Epithelial cell of prostate (primary cell): ENCODE data around the gene ARID3B.
"Not testable (repeated sequence)": the region's sequence is repeated elsewhere in the genome, so short reads cannot be mapped to it uniquely, and the experiment has no call there.

ENCODE experiments used
- DNase-seq: peaks from one replicate; pipeline ENCODE4 v3.0.0-alpha.2; 2011; ENCODE audit warnings: low read depth, low spot score
- H3K27ac ChIP-seq: fragments of 450-650 bp; 2 replicates; pipeline ENCODE4 v1.5.1; 2017; ENCODE audit warnings: mild to moderate bottlenecking

ARID3B gene

GRCh38 chr15:74540761-74541493 lies at the start of gene ARID3B:
TSS of gene ARID3B (plus strand) at chr15:74541220. CDS start at chr15:74543937, 2,717 bp downstream.
- DNase-seq = peak; percentile 92
- peak within 1 kb of the TSS; percentile 78 for H3K27ac ChIP-seq

GRCh38 chr15:74496648-74497047 lies 44.4 kb upstream of the ARID3B start:
- no peak overlapping the region for H3K27ac ChIP-seq
- DNase-seq = no peak

GRCh38 chr15:74497584-74497983 lies 43.4 kb upstream of the ARID3B start:
- DNase-seq = peak; percentile 69
- H3K27ac ChIP-seq = peak overlapping the region; percentile 53

- H3K27ac ChIP-seq = no peak overlapping the region
Observed at GRCh38 chr15:74499366-74499765, 41.7 kb upstream of the ARID3B start.

GRCh38 chr15:74500401-74500800 lies 40.6 kb upstream of the ARID3B start:
- DNase-seq = no peak
- no peak overlapping the region for H3K27ac ChIP-seq

More at GRCh38 chr15:74499366-74499765, 41.7 kb upstream of the ARID3B start:
- DNase-seq = no peak

- DNase-seq = no peak
- no peak overlapping the region for H3K27ac ChIP-seq
Observed at GRCh38 chr15:74502301-74502700, 38.7 kb upstream of the ARID3B start.

GRCh38 chr15:74504418-74504817 lies 36.6 kb upstream of the ARID3B start:
- no peak overlapping the region for H3K27ac ChIP-seq
- no peak for DNase-seq

GRCh38 chr15:74504836-74505235 lies 36.2 kb upstream of the ARID3B start:
- DNase-seq = no peak
- H3K27ac ChIP-seq = no peak overlapping the region

- no peak for DNase-seq
- no peak overlapping the region for H3K27ac ChIP-seq
Observed at GRCh38 chr15:74505837-74506514, 35.0 kb upstream of the ARID3B start.

GRCh38 chr15:74506515-74506840 lies 34.5 kb upstream of the ARID3B start:
- no peak overlapping the region for H3K27ac ChIP-seq
- DNase-seq = no peak

- no peak for DNase-seq
- no peak overlapping the region for H3K27ac ChIP-seq
Observed at GRCh38 chr15:74511583-74511982, 29.4 kb upstream of the ARID3B start.

GRCh38 chr15:74514059-74514458 lies 27.0 kb upstream of the ARID3B start:
- H3K27ac ChIP-seq, DNase-seq: not testable (repeated sequence)

- DNase-seq = no peak
- peak overlapping the region; percentile 16 for H3K27ac ChIP-seq
Observed at GRCh38 chr15:74517096-74517495, 23.9 kb upstream of the ARID3B start.

GRCh38 chr15:74519311-74519710 lies 21.7 kb upstream of the ARID3B start:
- no peak overlapping the region for H3K27ac ChIP-seq
- DNase-seq = no peak

- no peak for DNase-seq
Observed at GRCh38 chr15:74520407-74520806, 20.6 kb upstream of the ARID3B start.

GRCh38 chr15:74523982-74524381 lies 17.0 kb upstream of the ARID3B start:
- DNase-seq = peak; percentile 55
- H3K27ac ChIP-seq = peak overlapping the region; percentile 23

More at GRCh38 chr15:74520407-74520806, 20.6 kb upstream of the ARID3B start:
- H3K27ac ChIP-seq = no peak overlapping the region

- H3K27ac ChIP-seq = peak overlapping the region; percentile 85
- DNase-seq = no peak
Observed at GRCh38 chr15:74525309-74525708, 15.7 kb upstream of the ARID3B start.

GRCh38 chr15:74525945-74526344 lies 15.1 kb upstream of the ARID3B start:
- peak; percentile 82 for DNase-seq
- peak overlapping the region; percentile 85 for H3K27ac ChIP-seq

GRCh38 chr15:74528876-74529275 lies 12.1 kb upstream of the ARID3B start:
- no peak for DNase-seq

GRCh38 chr15:74529921-74530320 lies 11.1 kb upstream of the ARID3B start:
- H3K27ac ChIP-seq = peak overlapping the region; percentile 76
- DNase-seq = no peak

More at GRCh38 chr15:74528876-74529275, 12.1 kb upstream of the ARID3B start:
- no peak overlapping the region for H3K27ac ChIP-seq

- peak overlapping the region; percentile 76 for H3K27ac ChIP-seq
- no peak for DNase-seq
Observed at GRCh38 chr15:74530771-74531143, 10.3 kb upstream of the ARID3B start.
